ENCODE results near the gene ACOXL.
"Not testable (repeated sequence)": the region's sequence is repeated elsewhere in the genome, so short reads cannot be mapped to it uniquely, and the experiment has no call there.

ACOXL gene

GRCh38 chr2:111045236-111045635, 312.9 kb downstream of the ACOXL start:
- DNase-seq = not testable (repeated sequence)

DNA sequence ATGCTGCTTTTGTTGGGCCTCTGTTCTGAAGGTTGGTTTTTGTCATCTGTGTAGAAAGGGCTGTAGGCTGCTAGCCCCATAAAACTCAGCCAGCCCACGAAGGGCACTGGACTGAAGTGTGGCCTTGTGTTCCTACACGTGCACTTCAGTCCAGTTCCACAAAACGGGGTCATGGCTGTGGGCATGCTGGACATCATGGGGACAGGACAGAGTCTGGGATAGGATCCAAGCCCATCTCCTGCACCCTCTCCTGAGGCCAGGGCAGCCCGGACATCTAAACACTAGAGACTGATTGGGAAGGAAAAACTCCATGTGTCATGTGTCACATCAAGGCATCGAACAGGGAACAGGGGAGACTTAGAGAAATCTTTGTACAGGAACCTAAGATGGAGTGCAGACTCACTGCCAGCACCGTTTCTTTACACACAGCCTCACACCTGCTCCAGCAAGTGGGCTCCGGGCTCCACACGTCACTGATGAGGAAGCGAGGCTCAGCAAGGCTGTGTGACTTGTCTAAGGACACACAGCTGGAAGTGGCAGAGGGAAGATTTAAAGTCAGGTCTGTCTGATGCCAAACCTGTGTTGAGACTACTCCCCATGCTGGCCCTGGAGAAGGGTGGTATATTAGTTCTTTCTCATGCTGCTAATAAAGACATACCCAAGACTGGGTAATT, 313.5 kb downstream of the ACOXL start:
- DNase-seq = no peak

- no peak for DNase-seq
Observed at GRCh38 chr2:111046670-111047069, 314.3 kb downstream of the ACOXL start.

- no peak for DNase-seq
Observed at GRCh38 chr2:111048856-111049768, 316.7 kb downstream of the ACOXL start.

GRCh38 chr2:111049792-111050640, 317.6 kb downstream of the ACOXL start:
- no peak for DNase-seq

GRCh38 chr2:111050701-111051376, 318.5 kb downstream of the ACOXL start:
- DNase-seq = no peak

GRCh38 chr2:111052621-111053020, 320.2 kb downstream of the ACOXL start:
- no peak for DNase-seq

DNA sequence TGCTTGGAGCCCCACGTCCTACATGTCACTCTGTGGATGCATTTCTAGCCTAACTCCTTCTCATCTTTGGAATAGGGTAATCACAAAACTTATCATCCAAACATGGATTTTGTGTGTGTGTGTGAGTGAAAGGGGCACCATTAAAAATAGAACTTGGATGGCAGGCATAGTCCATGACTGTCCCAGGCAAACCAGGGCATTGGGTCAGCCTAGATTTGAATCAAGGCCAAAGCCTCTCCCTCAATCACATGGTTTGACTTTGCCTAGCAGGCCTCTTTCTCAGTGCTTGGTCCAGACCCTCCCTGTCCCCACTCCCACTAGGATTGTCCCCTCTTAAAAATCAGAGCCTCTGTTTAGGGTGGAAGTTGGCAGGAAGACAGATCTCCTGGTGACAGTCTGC, 320.9 kb downstream of the ACOXL start:
- DNase-seq = no peak

- DNase-seq = no peak
Observed at GRCh38 chr2:111053825-111054515, 321.6 kb downstream of the ACOXL start.

DNA sequence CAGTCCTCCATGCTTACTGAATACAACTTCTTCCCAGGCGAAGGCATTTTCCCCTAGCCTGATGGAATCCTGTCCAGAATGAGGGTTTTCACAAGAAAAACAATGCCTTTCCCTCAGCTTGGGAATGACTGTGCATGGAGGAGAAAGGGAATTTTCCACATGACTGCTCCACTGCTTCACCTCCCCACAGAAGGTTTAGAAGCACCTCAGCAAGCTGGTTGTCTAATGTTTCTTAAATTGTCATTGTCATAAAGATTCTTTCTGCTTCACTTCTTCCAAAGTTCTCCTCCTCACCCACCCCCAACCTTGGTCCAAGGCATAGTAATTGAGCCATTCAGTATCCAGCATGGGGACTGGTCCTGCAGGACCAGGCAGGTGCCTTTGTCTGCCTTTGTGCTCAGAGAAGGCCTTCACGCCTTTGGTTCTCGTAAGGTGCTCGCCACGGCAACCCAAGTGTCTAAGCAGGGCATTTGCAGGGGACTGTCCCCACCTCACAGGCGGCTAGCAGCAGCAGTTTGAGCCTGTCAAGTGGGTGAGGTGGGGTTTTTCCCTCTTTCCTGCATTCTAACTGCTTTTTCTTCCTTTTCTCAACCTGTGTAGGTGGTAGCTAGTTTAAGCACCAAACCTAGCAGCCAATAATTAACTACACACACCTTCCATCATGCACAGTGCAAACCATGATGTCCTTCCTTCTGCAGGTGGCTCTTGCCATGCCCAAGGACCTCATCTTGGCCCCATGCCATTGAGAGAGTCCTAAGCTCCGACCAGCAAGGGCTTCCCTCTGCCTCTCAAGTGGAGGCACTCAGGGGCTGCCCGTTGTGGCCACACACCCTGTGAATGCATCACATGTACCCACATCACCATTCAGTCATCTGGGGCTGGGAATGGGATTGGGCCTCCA, 322.7 kb downstream of the ACOXL start:
- peak; percentile 62 for DNase-seq

DNA sequence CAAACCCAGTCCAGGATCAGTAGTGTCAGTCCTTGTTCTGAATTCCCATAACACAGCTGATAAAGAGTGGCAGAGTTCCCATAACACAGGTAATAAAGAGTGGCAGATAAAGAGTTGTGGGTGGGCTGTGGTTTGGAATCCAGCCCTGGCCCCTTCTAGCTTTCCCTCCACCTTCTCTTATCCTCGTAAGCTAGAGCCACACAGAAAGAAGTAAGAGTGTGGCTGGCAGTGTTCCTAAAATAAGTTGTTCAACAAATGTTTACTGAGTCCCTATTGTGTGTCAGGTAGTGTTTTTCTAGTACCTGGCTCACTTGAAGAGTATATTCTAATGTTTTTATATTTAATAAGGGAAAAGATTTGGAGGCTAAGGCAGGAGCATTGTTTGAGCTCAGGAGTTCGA, 323.4 kb downstream of the ACOXL start:
- no peak for DNase-seq

- DNase-seq = no peak
Observed at GRCh38 chr2:111057045-111057444, 324.7 kb downstream of the ACOXL start.

DNA sequence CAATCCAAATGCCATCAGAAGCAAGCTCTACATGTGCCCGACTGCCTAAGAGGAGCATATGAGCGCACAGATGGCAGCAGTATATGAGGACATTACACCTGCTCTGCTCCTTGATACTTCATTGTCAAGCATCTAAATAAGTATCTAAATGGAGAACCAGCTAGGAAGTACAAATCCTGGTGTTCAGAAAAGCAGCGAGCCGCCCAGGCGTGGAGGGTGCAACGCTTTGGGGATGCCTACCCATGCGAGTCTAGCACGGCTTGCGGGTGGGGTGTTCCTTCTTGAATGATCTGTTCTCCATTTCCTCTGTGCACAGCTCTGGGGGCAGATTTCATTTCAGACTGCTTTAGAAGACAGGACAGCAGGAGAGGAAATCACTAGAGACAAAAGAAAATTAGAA, 325.3 kb downstream of the ACOXL start:
- no peak for DNase-seq

GRCh38 chr2:111058264-111058663, 325.9 kb downstream of the ACOXL start:
- no peak for DNase-seq

- DNase-seq = no peak
Observed at GRCh38 chr2:111061191-111061590, 328.8 kb downstream of the ACOXL start.

DNA sequence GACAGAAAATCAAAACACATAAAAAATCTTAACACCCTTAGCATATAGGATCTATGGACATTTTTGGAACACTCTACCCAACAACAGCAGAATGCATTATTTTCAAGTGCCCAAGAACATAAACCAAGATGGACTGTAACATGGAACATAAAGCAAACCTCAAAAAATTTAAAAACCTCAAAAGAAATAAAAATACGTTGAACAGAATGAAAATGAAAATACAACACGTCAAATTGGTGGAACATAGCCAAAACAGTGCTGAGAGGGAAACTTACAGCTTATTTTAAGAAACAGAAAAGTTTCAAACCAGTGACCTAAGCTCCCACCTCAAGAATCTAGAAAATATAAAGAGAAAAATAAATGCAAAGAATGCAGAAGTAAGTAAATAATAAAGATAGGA, 330.0 kb downstream of the ACOXL start:
- DNase-seq = no peak

DNA sequence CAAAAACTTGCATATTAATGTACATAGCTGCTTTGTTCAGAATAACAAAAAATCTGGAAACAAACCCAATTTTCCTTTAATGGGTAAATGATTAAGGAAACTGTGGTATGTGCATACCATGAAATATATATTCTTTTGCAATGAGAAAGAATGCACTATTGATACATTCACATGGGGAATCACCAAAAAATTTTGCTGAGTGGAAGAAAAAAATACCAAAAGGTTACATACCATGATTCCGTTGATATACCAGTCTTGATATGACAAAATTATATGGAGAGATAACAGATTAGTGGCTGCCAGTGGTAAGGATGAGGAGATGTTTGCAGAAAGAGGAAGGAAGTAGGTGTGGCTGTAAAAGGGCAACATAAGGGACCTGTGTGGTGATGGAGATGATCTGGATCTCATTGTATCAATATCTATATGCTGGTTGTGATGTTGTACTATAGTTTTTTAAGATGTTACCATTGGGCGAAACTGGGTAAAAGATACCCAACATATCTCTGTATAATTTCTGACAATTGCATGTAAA, 333.8 kb downstream of the ACOXL start:
- no peak for DNase-seq

GRCh38 chr2:111068435-111069058, 336.2 kb downstream of the ACOXL start:
- DNase-seq = no peak

DNA sequence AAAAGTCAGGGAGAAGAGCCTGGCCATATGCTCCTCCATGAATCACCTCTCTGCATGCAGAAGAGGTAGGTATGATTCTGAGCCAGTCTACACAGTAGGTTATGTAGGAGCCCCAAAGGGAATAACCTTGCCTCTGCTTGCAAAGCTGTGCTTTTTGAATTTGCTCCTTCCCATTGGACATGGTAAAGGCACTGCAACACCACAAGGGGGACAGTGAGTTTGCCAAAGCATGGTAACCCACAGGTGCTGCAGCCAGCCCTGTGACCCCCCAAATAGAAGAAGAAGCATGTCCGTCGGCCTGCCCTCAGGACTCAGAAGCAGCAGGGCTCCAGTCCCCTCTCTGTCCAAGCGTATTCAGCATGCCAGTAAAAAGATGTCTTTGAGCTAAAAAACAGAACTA, 337.3 kb downstream of the ACOXL start:
- no peak for DNase-seq

DNA sequence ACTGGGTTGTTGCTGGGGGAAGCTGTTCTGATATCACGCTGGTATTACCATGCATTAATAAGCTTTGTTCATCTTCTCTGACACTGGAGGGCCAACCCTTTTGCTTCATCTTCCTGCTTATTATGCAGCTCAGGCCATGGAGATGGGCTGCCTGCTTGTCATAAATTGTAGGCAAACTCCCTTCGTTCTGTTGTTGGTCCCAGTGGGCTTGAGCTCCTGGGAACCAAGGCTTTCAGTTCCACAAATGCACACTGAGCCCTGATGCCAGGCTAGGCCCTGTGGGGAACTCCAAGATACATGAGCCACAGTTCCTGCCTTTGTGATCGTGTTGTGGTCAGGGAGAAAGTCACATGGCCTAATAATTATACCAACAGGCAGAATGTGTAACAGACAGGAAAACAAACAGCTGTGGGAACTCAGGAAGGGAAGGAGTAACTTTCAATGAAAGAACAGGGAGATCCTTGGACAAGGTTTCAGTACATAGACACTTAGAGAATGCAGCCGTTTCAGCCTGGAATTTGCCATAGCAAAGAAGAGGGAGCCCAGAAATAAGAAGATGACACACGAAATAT, 339.3 kb downstream of the ACOXL start:
- DNase-seq = no peak
